Fibroblast of the conjunctiva (primary cell): Measurements from ENCODE around the gene LURAP1L.
A peak's percentile ranks its signal among the peaks of the same experiment; 100 is the strongest.

Source experiments
- DNase-seq: peaks from one replicate; pipeline ENCODE4 v3.0.0-alpha.2; 2010; ENCODE audit warnings: low read depth

The LURAP1L gene, protein sequence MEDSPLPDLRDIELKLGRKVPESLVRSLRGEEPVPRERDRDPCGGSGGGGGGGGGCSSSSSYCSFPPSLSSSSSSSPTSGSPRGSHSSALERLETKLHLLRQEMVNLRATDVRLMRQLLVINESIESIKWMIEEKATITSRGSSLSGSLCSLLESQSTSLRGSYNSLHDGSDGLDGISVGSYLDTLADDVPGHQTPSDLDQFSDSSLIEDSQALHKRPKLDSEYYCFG

GRCh38 chr9:12774861-12775678, at the start of gene LURAP1L:
Gene LURAP1L (plus strand): TSS chr9:12775020. CDS start chr9:12775716, 696 bp downstream.
- DNase-seq = peak; percentile 83

- DNase-seq = no peak
Measured at GRCh38 chr9:12726795-12727194, 48.0 kb upstream of the LURAP1L start.

- no peak for DNase-seq
Measured at GRCh38 chr9:12730198-12730597, 44.6 kb upstream of the LURAP1L start.

- no peak for DNase-seq
Measured at GRCh38 chr9:12730927-12731326, 43.9 kb upstream of the LURAP1L start.

- DNase-seq = no peak
Measured at GRCh38 chr9:12732971-12733370, 41.8 kb upstream of the LURAP1L start.

DNA sequence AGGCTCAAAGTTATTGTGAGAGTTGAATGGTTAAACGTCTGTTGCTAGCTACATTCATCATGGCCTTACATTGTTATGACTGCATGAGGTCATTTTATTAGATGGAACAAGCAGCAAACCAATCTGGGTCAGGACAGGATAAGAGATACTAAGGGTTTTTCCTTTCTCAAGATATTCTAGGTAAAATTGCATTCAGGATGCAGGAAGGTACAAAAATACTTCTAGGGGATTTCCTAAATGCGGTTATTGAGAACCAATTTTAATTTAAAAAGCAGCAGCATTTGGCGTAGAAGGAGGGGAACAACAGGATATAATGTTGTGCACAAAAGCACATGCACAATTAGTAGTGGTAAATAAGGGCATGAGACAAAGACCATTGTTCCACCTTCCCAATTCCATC, 39.2 kb upstream of the LURAP1L start:
- no peak for DNase-seq

DNA sequence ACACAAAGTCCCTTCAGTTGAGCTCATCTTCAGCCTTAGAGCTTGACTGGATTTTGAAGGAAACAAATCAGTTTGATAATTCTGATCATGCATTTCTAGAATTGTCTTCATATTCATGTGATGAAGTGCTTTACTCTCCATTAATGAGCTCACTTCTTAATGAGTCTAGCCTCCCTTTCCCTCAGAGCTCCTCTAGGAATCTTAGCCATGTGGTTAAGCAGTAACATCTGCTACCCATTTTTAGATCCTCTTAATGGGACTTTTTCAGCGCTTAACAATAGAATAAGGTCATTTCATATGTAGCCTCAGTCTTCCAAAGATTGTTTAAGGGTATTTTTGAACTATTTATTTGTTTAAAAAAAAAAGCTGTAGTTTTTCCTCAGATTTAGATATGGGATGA, 36.9 kb upstream of the LURAP1L start:
- DNase-seq = no peak

DNA sequence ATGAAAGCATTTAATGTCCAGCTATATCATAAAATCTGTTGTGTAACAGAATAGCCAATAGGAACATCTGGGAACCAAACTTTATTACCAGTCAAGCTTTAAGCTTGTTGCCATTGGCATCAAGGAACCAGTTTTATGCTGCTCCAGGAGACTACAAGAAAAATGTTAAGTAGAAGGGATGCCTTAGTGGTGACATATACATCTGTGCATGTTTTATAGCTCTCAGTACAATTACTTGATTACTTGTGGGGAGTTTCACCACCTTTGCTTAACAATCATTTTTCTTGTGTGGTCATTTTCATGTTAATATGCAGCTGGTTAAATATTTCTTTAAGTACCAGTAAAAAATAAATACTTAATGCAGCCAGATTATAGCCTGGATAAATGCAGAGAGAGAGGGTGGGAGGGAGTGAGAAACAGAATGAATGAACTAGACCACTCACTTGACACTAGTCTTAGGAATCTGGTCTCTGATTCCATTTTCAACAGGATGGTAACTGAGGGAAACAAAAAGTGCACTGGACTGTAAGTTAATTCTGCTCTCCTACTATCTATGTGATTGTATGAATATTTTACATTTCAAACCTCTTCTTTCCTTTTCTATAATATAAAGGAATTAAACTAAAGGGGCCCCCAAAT, 35.7 kb upstream of the LURAP1L start:
- DNase-seq = no peak

DNA sequence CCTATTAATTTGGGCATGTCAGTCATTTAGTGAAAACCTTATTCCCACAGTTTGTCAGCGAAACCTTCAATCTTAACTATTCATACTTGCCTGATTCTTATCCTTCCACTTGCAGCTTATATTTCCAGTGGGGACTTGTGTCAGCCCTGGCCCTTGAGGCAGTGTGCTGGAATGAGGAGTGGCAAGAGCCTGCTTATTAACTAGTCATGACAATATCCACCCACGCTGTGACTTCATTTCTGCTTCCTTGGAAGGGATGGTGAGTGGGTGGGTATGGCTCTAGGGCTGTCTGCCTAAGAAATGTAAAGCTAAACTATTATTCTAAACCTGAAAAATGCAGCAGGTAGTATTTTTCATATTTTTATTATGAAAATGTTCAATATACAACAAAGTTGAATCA, 34.0 kb upstream of the LURAP1L start:
- DNase-seq = no peak

DNA sequence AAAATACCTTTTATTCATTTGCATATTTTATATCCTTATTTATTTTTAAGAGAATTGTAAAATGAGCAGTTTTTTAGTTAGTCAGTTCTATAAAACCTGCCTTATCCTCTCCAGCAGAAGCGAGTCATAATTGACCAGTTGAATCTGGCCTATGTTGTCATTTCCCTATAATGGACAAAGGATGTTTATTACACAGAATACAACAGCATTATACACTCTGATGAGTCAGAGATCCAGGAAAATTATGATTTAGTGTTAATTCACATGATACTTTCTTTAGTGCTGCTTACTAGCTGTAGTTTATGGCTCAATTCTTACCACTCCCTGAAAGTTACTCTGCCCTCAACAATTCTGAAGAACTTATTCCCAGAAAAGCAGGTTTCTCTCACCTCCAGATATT, 26.8 kb upstream of the LURAP1L start:
- no peak for DNase-seq

DNA sequence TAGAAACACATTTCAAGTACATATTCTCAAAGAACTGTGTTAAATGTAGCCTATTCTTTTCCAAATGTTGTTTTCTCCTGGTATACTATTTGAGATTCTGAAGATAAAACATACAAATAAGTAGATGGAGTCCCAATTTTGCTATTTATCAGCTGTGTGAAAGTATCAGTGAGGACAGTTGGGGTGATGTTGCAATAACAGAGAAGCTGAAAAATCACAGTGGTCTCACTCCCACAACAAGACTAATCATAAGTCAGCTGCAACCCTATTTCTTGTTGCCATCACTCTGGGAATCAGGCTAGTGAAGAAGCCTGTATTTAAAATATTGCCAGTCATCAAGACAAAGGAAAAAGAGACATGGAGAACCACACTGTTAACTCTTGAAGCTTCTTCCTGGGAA, 25.9 kb upstream of the LURAP1L start:
- DNase-seq = no peak

DNA sequence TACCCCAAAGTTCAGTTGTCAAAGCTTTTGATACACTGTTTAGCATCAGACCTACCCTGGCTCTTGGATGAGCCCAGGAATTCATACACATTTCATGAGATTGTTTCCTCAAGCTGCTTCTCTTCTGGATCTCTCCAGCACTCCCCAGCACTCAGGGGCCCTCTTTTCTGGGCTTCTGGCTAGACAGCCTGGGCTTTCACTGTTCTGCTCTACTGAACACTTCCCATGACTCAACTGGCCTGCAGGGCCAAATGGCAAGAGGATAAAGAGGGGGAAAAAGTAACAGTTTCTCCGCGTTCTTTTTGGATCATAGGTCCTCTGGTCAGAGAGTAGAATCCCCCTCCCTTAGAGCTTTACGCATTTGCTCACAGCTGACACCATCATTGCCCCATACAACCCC, 20.9 kb upstream of the LURAP1L start:
- DNase-seq = no peak

DNA sequence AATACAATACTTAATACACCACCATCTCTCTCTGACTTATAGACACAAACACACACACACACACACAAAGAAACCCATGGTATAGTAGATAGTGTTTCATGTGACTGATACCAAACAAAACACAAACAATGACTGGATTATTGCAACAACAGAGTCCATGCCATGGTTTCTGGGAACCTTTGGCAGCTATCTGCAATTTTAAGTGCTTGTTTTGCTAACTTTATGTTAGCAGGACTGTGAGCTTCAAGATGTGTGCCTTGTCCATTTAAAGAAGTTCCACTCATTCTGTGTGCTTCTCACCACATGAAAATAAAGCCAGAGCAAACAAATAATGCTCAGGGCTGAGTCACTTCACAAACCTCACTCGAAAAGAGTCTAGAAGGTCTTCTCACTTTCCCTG, 15.1 kb upstream of the LURAP1L start:
- DNase-seq = no peak

- DNase-seq = no peak
Measured at GRCh38 chr9:12760758-12761157, 14.1 kb upstream of the LURAP1L start.

DNA sequence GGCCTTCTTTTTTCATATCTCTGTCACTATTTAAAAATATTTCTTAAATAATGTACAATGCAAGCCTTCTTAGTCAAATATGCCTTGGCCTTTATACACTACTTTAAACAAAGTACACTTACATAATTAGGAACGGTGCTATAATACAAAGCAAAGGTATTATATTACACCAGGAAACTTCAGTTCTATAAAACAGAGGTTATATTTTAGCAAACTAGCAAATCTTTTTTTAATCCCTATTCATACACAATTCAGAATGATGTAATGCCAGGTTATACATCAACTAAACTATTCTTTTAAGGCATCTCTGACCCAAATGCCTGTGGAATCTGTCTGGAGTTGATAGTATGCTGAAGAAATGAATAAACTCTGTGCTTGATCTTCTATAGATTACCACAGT, 10.7 kb upstream of the LURAP1L start:
- no peak for DNase-seq

DNA sequence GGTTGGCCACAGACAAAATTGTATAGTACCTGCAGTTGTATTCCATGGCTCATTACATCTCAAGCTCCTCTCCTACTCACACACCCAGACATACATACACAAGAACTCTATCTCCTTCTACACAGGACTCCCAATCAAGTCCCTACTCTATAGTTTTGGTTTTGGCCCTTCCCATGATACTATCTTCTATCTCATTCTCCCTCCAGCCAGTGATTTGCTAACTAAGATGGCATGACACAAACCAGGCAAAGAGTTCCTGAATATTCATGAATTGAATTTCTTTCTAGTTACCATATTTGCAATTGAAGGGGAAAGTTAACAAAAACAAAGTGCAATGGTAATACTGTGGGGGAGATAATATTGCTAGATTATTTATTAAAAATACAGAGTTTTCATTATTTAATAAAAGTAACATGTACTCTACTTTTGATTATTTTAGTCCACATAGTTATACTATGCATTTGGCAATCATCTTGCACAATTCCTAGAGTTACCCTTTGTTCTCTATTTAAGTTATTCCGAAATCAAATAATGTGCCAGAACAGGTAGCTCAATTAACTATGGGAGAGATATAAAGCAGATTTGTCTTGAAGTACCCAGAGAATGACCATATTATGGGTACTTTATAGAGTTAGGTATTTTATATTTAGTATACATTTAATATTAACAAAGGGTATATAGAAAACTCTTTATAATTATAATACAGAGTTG, 9.6 kb upstream of the LURAP1L start:
- no peak for DNase-seq

GRCh38 chr9:12766357-12766756, 8.5 kb upstream of the LURAP1L start:
- DNase-seq = no peak

DNA sequence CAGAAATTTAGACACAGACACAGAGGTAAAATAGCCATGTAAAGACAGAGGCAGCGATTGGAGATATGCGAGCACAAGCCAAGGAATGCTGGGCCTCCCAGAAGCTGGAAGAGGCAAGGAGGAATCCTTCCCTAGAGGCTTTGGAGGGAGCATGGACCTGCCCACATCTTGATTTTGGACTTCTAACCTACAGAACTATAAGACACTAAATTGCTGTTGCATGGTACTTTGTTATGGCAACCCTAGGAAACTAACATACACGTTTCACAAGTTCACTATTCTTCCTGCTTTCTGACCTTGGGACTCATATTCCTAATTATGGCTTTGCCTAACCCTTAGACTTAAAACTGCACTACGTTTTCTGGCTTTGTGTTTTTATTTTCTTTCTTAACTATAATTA, 4.6 kb upstream of the LURAP1L start:
- no peak for DNase-seq

DNA sequence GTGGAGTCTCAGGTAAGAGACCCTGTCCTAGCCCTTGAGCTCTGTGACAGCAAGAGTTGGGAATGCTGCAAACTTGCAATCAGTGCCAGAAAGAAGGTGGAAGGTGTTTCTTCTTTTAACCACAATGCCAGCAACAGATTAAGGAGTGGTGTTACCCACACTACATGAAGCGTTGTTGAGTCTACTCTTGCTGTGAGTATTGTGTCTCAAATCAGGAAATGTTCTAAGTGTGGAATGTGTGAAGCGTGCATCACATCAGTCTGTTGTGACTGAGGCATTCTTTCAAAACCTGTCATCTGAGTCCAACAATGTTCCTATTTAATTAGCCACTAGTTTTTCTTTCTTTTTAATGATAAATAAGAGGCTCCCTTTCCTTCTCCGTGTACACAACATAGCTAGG, 2.9 kb upstream of the LURAP1L start:
- DNase-seq = no peak

GRCh38 chr9:12773562-12773961, 1.3 kb upstream of the LURAP1L start:
- DNase-seq = no peak

DNA sequence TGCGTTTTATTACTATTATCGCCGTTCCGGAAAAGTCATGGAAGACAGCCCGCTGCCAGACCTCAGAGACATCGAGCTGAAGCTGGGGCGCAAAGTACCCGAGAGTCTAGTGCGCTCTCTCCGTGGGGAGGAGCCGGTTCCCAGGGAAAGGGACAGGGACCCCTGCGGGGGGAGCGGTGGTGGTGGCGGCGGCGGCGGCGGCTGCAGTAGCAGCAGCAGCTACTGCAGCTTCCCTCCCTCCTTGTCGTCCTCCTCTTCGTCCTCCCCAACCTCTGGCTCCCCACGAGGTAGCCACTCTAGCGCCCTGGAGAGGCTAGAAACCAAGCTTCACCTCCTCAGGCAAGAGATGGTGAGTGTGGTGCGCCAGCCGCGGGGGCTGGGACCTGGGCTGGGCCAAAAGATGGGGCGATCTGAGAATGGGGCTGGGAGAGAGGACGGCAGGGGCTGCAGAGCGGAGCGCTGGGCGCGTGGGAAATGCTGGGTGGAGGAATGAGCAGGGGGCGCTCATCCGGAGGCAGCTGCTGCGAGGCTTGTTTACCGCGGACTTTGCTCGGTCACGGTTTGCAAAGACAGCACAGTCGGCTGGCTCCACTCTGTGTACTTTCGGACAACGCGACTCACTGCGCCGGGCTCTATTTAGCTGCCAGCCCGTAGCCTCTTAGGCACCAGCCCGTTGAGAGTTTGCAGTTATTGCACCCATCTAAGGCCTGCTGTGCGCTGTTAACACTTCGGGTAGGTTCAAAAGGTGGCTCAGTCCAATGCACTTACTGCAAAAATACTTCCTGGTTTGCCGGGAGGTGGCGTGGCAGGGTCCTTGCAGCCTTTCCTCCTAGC, 1.1 kb downstream of the LURAP1L start:
- DNase-seq = peak; percentile 93
